B cell (primary cell): ENCODE results near the gene MEIS2. TPM values are rescaled to one million over a fixed set of nuclear protein-coding genes. Genes with fewer than 3 reads are reported as not detected.

Experiments used
- ATAC-seq: fragments of 200-7000 bp; cut with Tn5 transposase; one replicate; pipeline ENCODE4 v1.10.0; 2021; ENCODE audit warnings: low read depth, mild to moderate bottlenecking, moderate number of reproducible peaks, moderate library complexity
- CTCF ChIA-PET: fragments of 350-600 bp; sonication (Branson Sonifier 250); formaldehyde crosslinking; loops from one replicate; lab custom pipeline; 2021; ENCODE audit warnings: antibody characterized with exemption, inconsistent platforms; lab: Charles Lee
- POLR2A ChIA-PET: fragments of 350-600 bp; sonication (Branson Sonifier 250); formaldehyde crosslinking; loops from one replicate; lab custom pipeline; 2021; ENCODE audit warnings: antibody characterized with exemption; lab: Charles Lee
- DNase-seq: peaks from one replicate; pipeline ENCODE4 v3.0.0; 2013
- H2AFZ ChIP-seq: 2 replicates; pipeline ENCODE4 v1.6.1; 2012; ENCODE audit warnings: mild to moderate bottlenecking, low read depth, low read length; ENCODE audit not compliant: insufficient read depth, poor library complexity, severe bottlenecking
- H3K27ac ChIP-seq, 2 donors: 1 replicate in 1 of 2; 2 replicates in 1 of 2; pipeline ENCODE4 v1.5.1; 2012 to 2013; ENCODE audit warnings: low read length in 2 of 2, mild to moderate bottlenecking in 2 of 2, moderate library complexity in 1 of 2
- H3K27me3 ChIP-seq, 4 experiments: fragments of 200-600 bp in 1 of 4; sonication (generic) in 1 of 4; replicated peaks in 1 of 4; 1 replicate in 2 of 4; 2 replicates in 2 of 4; pipeline versions ENCODE4 v1.6.1 to v1.7.0; 2013 to 2016; ENCODE audit warnings: low read length in 3 of 4, mild to moderate bottlenecking in 2 of 4, mixed read lengths in 1 of 4, moderate library complexity in 1 of 4; ENCODE audit not compliant: insufficient read depth in 4 of 4, control insufficient read depth in 3 of 4; ENCODE audit errors: control extremely low read depth in 1 of 4
- H3K36me3 ChIP-seq, 2 experiments: replicated peaks in 1 of 2; 1 replicate in 1 of 2; 2 replicates in 1 of 2; pipeline versions ENCODE4 v1.6.1 to v1.7.1; 2013; ENCODE audit warnings: low read length in 1 of 2; ENCODE audit not compliant: insufficient read depth in 2 of 2, control insufficient read depth in 1 of 2; ENCODE audit errors: control extremely low read depth in 1 of 2, extremely low read depth in 1 of 2
- H3K4me1 ChIP-seq, 2 donors: fragments of 200-600 bp in 1 of 2; sonication (generic) in 1 of 2; 1 replicate in 1 of 2; 2 replicates in 1 of 2; pipeline versions ENCODE4 v1.5.1 to v1.6.1; 2013 to 2017; ENCODE audit warnings: low read length in 2 of 2; ENCODE audit not compliant: control insufficient read depth in 2 of 2, insufficient read depth in 2 of 2
- H3K4me2 ChIP-seq: replicated peaks from 2 replicates; pipeline ENCODE3; 2012; ENCODE audit warnings: mild to moderate bottlenecking, low read depth, low read length; ENCODE audit not compliant: poor library complexity, severe bottlenecking
- H3K4me3 ChIP-seq, 5 experiments: fragments of 200-600 bp in 1 of 5; sonication (generic) in 1 of 5; 1 replicate in 3 of 5; 2 replicates in 2 of 5; pipeline versions ENCODE4 v1.5.1 to v1.7.0; 2011 to 2016; ENCODE audit warnings: low read length in 4 of 5, mild to moderate bottlenecking in 4 of 5, low read depth in 2 of 5, control low read depth in 1 of 5, moderate library complexity in 1 of 5; ENCODE audit not compliant: insufficient read depth in 1 of 5; ENCODE audit errors: control extremely low read depth in 1 of 5, extremely low read depth in 1 of 5
- H3K79me2 ChIP-seq: fragments of 200-600 bp; sonication (generic); one replicate; pipeline ENCODE4 v1.6.0; 2016; ENCODE audit warnings: low read length; ENCODE audit not compliant: control insufficient read depth, insufficient read depth
- H3K9ac ChIP-seq: fragments of 200-600 bp; sonication (generic); 2 replicates; pipeline ENCODE4 v1.6.1; 2017; ENCODE audit warnings: mild to moderate bottlenecking, low read length, moderate library complexity
- H3K9me3 ChIP-seq, 3 donors: one replicate each; pipeline versions ENCODE4 v1.6.1 to v1.7.1; 2013; ENCODE audit warnings: low read length in 2 of 3; ENCODE audit not compliant: control insufficient read depth in 2 of 3, insufficient read depth in 1 of 3; ENCODE audit errors: control extremely low read depth in 1 of 3
- H4K20me1 ChIP-seq: 2 replicates; pipeline ENCODE4 v1.6.0; 2012; ENCODE audit warnings: mild to moderate bottlenecking, low read length; ENCODE audit not compliant: insufficient read depth, control insufficient read depth, poor library complexity, severe bottlenecking
- H3K27ac Mint-ChIP-seq: one replicate; pipeline ENCODE4 v1.8.0; 2021; ENCODE audit warnings: mixed read lengths
- H3K27me3 Mint-ChIP-seq: one replicate; pipeline ENCODE4 v1.8.0; 2021; ENCODE audit warnings: mixed read lengths
- H3K4me1 Mint-ChIP-seq: one replicate; pipeline ENCODE4 v1.8.0; 2021; ENCODE audit warnings: mixed read lengths
- H3K4me3 Mint-ChIP-seq: one replicate; pipeline ENCODE4 v1.8.0; 2021; ENCODE audit warnings: mixed read lengths
- H3K9me3 Mint-ChIP-seq: one replicate; pipeline ENCODE4 v1.8.0; 2022; ENCODE audit warnings: mixed read lengths; ENCODE audit not compliant: insufficient read depth
- CTCF ChIP-seq: fragments of 200-600 bp; IDR thresholded peaks from one replicate; pipeline ENCODE4 v1.8.0; 2022; ENCODE audit warnings: antibody characterized with exemption, mild to moderate bottlenecking
- EZH2 ChIP-seq: IDR thresholded peaks from 2 replicates; pipeline ENCODE4 v1.6.1; 2012; ENCODE audit warnings: borderline replicate concordance, low read depth, mild to moderate bottlenecking, moderate library complexity, low read length; ENCODE audit not compliant: insufficient read depth, poor library complexity, severe bottlenecking
- WGBS: methylation state at CpG from one replicate; pipeline ENCODE4 v1.1.5; 2013; ENCODE audit warnings: missing lambda C conversion rate; ENCODE audit not compliant: insufficient coverage; 5-methylcytosine and 5-hydroxymethylcytosine counted together
- intact Hi-C: fragments of 100-400 bp; cut with micrococcal nuclease; formaldehyde crosslinking; loops from one replicate; pipeline ENCODE4 v1.10.0; 2022
- polyA plus RNA-seq: library from polyadenylated mRNA; depleted of rRNA; stranded (reverse); fragments of >200 nt; gene quantifications from 2 replicates; pipeline ENCODE4 v1.2.3, GENCODE V29; 2012
- total RNA-seq, 2 donors: library from RNA; stranded (reverse); fragments of 120-200 nt in 1 of 2; gene quantifications; 1 replicate in 1 of 2; 2 replicates in 1 of 2; pipeline versions ENCODE4 v1.2.3 to v1.2.4, GENCODE V29; 2013 to 2022

The MEIS2 gene
- total and polyA plus RNA-seq, 2 donors (not counting 1 experiment from before 2014, with no cell fraction given) = 0.22 TPM; not detected in 1

DNA sequence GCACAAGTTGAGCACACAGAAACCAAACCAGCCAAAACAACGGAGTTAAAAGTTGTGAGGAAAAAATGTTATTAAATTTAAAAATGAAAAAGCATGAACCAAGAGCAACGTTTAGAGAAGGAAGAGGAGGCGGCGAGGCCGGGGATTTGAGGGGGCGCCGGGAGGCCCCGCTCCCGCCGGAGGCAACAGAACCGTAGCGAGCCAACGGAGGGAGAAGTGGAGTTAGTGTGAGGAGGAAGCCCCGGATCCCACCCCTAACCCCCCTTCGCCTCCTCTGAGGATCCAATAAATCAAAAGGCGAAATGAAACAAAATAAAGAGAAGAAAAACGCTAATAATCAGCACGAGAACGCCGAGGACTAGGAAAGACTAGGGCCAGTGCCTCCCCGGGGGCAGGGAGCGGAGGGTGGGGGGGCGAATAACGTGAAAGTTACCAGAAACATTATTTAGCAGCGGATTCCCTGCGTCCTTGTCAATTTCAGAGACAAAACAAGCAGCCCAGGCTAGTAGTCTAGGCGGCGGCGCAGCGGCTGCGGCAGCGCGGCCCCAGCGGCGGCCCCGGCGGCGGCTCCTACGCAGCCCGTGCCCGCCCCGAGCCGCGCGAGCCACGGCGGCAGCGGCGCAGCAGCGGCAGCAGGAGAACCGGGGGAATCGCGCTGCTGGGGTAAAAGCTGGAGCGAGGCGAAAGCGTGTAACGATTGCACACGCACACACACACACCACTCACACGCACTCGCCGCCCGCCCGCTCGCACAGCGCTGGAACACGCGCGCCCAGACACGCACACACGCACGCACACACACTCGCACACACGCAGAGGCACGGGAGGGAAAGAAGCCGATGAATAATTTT lies 1.7 kb downstream of the MEIS2 start:
- H3K27ac Mint-ChIP-seq = no peak overlapping the region

More for the DNA sequence above, 1.7 kb downstream of the MEIS2 start:
- DNase-seq (peak; percentile 52), ATAC-seq (no peak)
- Mint-ChIP-seq H3K27me3 (peaks cover 77% of the 10 kb centered on the region), H3K9me3 (peaks cover 3% of the 10 kb centered on the region), H3K4me3 (peak overlapping the region; percentile 87), H3K4me1 (peaks cover 49% of the 10 kb centered on the region)
- Histone ChIP-seq H3K4me1 (peaks cover 41 to 46% of the 10 kb centered on the region in 2 donors), H3K4me3 (peak overlapping the region in 4 of 5 experiments; percentile 4 to 83 (median 40)), H3K79me2 (no peaks in the 10 kb centered on the region), H4K20me1 (no peaks in the 10 kb centered on the region), H2AFZ (peak overlapping the region; percentile 56), H3K9me3 (peaks cover 2 to 59% (median 4%) of the 10 kb centered on the region in 3 donors), H3K36me3 (no peaks in the 10 kb centered on the region), H3K9ac (peak overlapping the region; percentile 72), H3K27ac (no peak overlapping the region), H3K4me2 (peak overlapping the region; percentile 83), H3K27me3 (peaks cover 0 to 78% (median 50%) of the 10 kb centered on the region in 4 experiments)
- intact Hi-C loops = no loop called here
- CTCF ChIA-PET = no interaction called here
- WGBS = under 1% methylated on average over 56 of the region's 75 CpGs
- POLR2A ChIA-PET = no interaction called here
- TF ChIP-seq EZH2 (no peak), CTCF (no peak)
